Stimulated activated CD8-positive, alpha-beta memory T cell treated with anti-CD3 and anti-CD28 coated beads, Interleukin-15, amount 100 ng/mL, for 1 hour (primary cell): ENCODE results near the gene LRRC3C.
"Not testable (repeated sequence)": the region's sequence is repeated elsewhere in the genome, so short reads cannot be mapped to it uniquely, and the experiment has no call there.

Source experiments
- DNase-seq: peaks from one replicate; pipeline ENCODE4 v3.0.0-alpha.2; 2020; ENCODE audit warnings: low read depth

The LRRC3C gene, protein sequence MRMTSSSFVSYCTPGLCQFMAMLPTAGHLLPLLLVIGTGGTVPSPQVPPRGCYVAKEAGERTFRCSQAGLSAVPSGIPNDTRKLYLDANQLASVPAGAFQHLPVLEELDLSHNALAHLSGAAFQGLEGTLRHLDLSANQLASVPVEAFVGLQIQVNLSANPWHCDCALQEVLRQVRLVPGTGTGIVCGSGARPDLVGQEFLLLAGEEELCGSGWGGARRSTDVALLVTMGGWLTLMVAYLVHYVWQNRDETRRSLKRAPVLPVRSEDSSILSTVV

GRCh38 chr17:39927101-39927928, at the start of gene LRRC3C, which contains the start of gene ORMDL3:
Gene LRRC3C, plus strand, starts transcription at chr17:39927732. Its CDS starts 13,792 bp downstream, at chr17:39941524.
Gene ORMDL3, minus strand, starts transcription at chr17:39927601. Its CDS starts 3,398 bp downstream, at chr17:39924203.
- DNase-seq: peak; percentile 83

GRCh38 chr17:39886102-39886501, 41.4 kb upstream of the LRRC3C start:
- not testable (repeated sequence) for DNase-seq

DNA sequence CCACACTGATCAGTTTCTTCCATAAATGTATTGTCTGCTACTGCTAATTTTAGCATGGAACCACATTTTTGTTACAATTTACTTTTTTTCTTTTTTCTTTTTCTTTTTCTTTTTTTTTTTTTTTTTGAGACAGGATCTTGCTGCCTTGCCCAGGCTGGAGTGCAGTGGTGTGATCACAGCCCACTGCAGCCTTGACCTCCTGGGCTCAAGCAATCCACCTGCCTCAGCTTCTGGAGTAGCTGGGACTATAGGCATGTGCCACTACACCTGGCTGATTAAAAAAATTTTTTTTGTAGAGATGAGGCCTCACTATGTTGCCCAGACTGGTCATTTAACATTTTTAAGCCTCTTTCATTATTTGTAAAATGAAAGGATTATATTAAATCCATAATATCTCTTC, 40.5 kb upstream of the LRRC3C start:
- no peak for DNase-seq

DNA sequence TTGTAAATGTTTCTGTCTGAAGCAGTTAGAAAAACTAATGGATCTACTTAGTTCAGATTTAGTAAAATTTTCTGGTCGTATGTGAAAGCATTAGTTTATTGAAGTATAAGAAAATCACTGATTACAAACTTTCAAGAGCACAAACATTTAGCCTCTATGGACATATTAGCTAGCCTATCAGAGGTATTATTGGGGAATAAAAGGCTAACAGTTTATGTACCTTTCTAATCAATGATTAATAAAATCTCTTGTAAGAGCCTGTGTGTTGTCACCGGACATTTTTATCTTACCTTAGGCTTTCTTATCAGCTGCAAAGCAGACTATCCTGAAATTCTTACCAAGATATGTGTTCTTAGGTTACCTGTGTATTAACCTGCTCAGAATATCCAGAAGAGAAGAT, 38.3 kb upstream of the LRRC3C start:
- DNase-seq: no peak

DNA sequence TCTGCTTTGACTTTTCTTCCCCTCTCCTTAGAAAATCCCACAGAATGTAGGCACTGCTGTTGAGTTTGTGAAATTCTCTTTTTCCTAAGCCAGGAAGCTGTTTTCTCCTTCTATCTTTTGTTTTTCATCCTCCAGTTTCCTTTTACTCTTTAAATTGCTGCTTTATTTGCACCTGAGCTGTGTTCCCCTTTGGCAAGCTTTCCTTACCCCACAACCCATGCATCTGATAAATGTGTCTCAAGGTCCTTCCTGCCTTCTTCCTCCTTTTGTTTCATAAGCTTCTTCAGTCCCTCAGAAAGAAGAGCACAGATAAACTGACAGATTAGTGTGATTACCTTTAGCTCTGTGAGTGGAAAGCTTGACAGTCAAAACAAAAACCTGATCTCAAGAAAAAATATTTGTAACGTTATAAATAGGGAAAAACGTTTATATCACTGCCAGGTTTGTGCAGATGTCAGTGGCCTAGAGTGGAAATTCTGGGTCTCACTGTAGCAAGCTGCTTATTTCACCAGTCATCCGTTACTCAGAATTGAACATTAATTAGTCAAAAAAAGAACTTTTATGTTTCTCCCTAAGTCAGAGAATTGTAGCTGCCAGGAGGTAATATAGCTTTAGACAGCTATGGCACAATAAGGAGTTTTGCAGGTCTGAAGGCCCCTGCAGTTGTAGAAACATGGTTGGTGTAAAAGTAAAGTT, 32.7 kb upstream of the LRRC3C start:
- DNase-seq: no peak

DNA sequence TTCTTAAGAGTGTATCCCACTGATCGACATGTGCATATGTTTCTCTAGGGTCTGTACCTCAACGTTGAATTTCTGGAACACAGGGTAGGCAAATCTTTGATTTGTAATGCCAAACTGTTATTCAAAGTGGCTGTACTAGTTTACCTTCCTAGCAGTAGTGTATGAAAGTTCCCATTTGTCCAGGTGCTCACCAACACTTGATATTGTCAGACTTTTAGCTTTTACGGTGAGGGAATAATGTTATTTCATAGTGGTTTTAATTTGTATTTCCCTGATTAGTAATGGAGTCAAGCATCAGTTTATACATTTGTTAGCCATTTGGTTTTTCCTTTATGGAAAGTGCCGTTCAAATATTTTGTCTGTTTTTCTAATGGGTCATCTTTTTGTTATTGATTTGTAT, 29.4 kb upstream of the LRRC3C start:
- no peak for DNase-seq

DNA sequence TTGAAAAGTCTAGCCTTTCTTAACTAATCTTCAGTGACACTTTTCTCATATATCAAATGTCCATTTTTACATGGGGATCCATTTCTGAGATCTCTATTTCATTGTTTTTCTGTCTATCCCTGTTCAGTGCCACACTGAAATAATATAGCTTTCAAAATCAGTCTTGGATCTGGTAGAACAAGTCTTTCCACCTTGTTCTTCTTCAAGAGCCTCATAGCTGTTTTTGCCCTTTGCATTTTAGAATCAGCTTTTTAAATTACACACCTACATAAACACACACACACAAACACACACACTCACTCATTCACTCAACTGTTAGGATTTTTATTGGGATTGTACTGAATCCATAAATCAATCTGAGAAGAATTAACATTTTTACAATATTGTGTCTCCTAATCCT, 28.3 kb upstream of the LRRC3C start:
- no peak for DNase-seq

GRCh38 chr17:39902027-39902426, 25.5 kb upstream of the LRRC3C start:
- not testable (repeated sequence) for DNase-seq

DNA sequence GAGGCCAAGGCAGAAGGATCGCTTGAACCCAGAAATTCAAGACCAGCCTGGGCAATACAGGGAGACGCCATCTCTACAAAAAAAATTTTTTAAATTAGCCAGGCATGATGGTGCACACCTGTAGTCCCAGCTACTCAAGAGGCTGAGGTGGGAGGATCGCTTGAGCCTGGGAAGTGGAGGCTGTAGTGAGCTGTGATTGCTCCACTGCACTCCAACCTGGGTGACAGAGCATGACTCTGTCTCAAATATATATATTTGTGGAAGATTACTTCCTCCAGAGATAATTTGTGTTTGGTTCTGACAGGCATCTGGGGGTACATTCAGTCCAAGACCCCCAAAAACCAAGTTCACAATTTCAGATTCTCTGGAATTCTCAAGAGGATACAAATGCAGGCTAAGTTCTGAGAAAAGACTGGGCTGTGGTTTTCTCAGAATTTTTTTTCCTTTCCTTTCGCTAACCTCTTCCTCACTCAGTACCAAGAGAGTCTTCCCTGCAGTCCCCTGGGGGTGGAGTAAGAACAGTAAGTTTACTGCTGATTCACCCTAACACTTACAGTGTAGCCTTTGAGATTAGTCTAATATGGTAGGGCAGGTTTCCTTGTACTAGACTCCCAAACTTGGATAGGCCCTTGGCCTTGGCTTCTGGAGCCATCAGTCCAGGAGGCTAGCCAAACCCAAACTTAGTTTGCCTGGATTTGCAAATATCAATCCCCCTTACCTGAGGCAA, 24.2 kb upstream of the LRRC3C start:
- DNase-seq: no peak

GRCh38 chr17:39904990-39905288, 22.6 kb upstream of the LRRC3C start:
- no peak for DNase-seq

GRCh38 chr17:39908789-39909352, 18.7 kb upstream of the LRRC3C start:
- no peak for DNase-seq

GRCh38 chr17:39913989-39914388, 13.5 kb upstream of the LRRC3C start:
- DNase-seq: no peak

DNA sequence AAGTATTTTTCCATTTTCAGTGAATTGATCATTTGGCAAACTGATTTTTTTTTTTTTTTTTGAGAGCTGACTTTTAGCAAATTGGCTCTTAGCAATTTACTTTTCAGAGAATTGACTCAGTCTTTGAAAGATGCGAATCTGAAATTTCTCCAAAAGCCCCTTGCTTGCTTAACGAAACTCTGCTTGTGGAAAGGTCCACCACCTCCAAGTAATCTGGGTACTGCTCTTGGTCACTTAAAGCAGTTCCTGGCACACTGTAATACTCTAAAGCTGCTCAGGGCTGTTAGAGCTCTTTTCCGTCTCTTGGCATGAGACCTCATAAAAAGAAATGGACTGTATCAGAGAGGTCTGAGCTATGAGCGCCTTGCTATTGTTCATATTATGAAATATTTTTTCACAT, 12.0 kb upstream of the LRRC3C start:
- DNase-seq: no peak

DNA sequence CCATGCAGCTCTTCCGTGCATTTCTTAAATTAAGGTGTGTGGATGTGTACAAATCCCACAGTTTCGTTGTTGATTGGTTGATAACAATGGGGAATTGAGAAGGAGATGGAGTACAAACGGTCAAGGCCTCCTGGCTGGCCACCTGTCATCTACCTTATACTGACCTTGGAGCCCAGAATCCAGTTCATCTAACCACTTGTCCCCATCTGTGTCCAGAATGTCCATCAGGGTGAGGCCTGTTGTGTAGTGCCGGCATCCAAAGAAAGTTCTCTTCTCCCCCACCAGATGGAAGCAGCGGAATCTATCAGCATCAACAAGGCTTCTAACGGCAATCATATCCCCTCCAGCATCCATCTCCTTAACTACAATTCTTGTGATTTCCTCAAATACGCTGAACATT, 10.6 kb upstream of the LRRC3C start:
- DNase-seq: no peak

GRCh38 chr17:39919087-39919683, 8.3 kb upstream of the LRRC3C start:
- no peak for DNase-seq

DNA sequence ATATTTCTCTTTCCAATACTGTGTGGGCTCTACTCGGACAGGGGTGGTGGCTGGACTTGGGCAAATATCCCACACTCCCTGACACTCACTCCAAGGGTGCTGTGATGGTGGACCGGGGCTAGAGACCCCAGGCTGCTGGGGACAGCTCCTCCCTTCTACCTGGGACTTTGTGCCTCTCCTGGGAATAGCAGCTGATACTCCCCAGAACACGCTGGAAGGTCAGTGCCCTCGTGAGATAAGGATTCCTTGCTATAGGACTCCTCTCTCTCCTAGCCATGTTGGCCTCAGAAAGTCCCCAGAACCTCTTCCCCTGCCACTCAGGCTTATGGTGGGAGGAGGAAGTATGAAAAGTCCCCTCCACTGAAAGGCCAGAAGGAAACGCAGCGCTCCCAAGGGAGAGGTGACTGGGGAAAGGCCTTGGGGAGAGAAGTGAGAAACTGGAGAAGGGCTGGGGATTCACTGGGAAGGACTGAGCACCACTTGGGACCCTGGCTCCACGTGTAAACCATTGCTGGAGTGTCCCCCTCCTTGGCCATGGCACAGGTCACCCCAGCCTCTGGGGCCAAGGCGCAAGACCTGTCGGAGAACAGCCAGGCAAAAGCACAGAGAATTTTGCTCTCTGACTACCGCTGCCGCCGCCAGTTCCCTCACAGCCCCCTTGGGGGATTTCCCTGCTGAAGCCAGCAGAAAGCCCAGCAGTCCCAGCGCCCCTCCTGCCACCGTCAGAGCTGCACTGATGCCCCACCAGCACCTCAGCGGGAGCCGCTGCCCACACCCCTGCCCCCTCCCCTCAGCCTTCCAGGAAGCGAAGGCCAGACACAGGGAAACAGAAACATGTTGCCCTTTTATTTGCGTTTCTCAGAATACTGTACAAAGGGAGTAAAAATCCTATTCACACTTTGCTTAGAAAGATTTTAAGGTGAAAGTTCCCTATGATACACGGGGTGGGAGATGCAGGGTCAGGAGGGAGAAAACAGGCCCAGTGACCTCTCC, 7.0 kb upstream of the LRRC3C start:
- peak; percentile 21 for DNase-seq

DNA sequence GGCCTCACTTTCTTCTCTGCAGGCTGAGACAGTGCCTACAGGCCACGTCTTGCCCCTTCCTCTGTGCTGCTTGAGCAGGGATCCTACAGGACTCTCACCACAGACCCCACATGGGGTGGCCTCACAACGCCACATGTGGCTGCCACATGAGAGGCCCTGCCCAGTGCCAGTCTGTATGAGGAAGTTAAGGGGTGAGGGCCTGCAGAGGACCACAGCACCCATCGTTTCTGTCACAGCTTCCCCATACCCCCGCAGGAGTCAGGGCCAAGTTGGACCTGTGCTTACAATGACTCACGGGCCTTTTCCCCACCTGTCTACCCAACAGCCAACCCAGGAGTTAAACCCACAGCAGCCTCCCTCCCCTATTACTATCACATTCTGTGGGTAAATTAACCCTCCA, 6.2 kb upstream of the LRRC3C start:
- no peak for DNase-seq

- no peak for DNase-seq
Observed at GRCh38 chr17:39922006-39922405, 5.5 kb upstream of the LRRC3C start.

GRCh38 chr17:39923230-39923629, 4.3 kb upstream of the LRRC3C start:
- DNase-seq: no peak
